ENCODE measurements around the gene EFCAB13.

- TF ChIP-seq GATA2 (IDR thresholded peaks at IDR 0.05; ENCODE audit: low read depth, low read length), result no peak
- TF ChIP-seq GATA3 (IDR thresholded peaks at IDR 0.05; ENCODE audit: low read depth, low read length), result no peak
These were observed 36.1 kb upstream of the EFCAB13 start for GRCh38 chr17:47287639-47288038.
